ENCODE measurements around the gene GGACT.
"Not testable (repeated sequence)": the region's sequence is repeated elsewhere in the genome, so short reads cannot be mapped to it uniquely, and the experiment has no call there.

Gene GGACT

DNA sequence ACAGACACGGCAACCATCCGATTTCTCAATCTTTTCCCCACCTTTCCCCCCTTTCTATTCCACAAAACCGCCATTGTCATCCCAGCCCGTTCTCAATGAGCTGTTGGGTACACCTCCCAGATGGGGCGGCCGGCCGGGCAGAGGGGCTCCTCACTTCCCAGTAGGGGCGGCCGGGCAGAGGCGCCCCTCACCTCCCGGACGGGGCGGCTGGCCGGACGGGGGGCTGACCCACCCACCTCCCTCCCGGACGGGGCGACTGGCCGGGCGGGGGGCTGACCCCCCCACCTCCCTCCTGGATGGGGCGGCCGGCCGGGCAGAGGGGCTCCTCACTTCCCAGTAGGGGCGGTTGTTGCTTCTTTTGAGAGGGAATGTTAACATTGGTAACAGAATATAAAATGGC lies 30.3 kb upstream of the GGACT start:
- H3K9ac ChIP-seq (ENCODE audit: low read depth, low read length); H3K27me3 ChIP-seq (ENCODE audit: control insufficient read depth, insufficient read depth, low read length); H3K4me1 ChIP-seq (ENCODE audit: control insufficient read depth, insufficient read depth, low read length); H3K9me3 ChIP-seq (replicated peaks; ENCODE audit: low read length); H3K4me2 ChIP-seq (ENCODE audit: low read length); H3K36me3 ChIP-seq (ENCODE audit: insufficient read depth, low read length); H3K4me3 ChIP-seq (ENCODE audit: low read length): not testable (repeated sequence)

DNA sequence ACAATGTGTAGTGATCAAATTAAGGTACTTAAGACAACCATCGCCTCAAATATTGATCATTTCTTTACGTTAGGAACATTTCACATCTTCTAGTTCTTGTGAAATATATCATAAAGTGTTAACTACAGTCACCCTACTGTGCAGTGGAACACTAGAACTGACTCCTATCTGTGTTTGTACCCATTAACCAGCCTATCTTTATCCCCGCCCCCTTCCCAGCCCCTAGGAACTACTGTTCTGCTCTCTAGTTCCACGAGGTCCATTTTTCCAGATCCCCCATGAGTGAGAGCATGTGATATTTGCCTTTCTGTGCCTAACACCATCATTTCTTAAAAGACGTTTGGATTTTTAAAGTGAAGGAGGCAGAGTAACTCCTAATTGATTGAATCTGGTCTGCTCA lies 24.4 kb upstream of the GGACT start:
- H3K4me1 ChIP-seq (ENCODE audit: control insufficient read depth, insufficient read depth, low read length), result no peaks in the 10 kb centered on the region
- H3K4me3 ChIP-seq (ENCODE audit: low read length), result no peak overlapping the region
- H3K9me3 ChIP-seq (replicated peaks; ENCODE audit: low read length), result no peaks in the 10 kb centered on the region
- H3K27me3 ChIP-seq (ENCODE audit: control insufficient read depth, insufficient read depth, low read length), result no peaks in the 10 kb centered on the region
- no peaks in the 10 kb centered on the region for H3K36me3 ChIP-seq (ENCODE audit: insufficient read depth, low read length)
- H3K4me2 ChIP-seq (ENCODE audit: low read length), result no peak overlapping the region
- H3K9ac ChIP-seq (ENCODE audit: low read depth, low read length), result no peak overlapping the region

DNA sequence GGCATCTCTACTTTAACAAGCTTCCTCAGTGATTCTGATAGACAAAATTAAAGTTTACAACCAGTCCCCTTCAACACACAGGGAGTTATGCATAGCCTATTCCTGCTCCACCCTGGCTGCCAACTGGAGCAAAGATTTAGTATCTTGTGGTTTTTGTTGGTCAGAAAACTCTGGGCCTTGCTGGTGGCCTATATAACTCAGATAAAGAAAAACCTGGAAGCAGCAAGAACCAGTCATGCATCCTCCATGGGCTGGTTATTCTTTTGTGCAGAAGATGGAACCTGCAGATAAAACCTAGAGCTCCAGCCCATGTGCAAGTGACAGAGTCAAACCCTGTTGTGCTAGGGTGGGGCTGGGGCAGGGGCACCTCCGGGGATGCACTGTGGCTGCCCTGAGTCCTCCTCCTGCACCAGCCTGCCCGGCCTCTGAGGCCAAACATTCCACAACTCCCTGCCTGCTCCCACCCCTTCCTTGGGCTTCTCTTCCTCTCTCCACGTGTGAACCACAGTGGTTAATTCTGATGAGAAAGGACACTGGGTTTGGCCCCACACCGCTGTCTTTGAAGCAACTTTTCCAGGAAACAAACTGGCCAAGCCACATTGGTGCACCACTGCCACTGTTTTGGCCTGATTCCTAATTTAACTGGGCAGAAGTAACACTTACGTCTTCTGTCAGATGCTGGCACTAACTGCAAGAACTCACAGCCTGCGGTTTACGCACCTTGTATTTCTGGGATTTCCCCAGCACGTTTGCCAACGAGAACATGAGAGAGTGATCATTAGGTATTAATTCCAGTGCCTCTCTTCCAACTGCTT lies 23.3 kb upstream of the GGACT start:
- Histone ChIP-seq H3K36me3 (ENCODE audit: insufficient read depth, low read length) (no peaks in the 10 kb centered on the region), H3K4me1 (ENCODE audit: control insufficient read depth, insufficient read depth, low read length) (no peaks in the 10 kb centered on the region), H3K9ac (ENCODE audit: low read depth, low read length) (no peak overlapping the region), H3K9me3 (replicated peaks; ENCODE audit: low read length) (no peaks in the 10 kb centered on the region), H3K4me2 (ENCODE audit: low read length) (no peak overlapping the region), H3K4me3 (ENCODE audit: low read length) (no peak overlapping the region), H3K27me3 (ENCODE audit: control insufficient read depth, insufficient read depth, low read length) (no peaks in the 10 kb centered on the region)

DNA sequence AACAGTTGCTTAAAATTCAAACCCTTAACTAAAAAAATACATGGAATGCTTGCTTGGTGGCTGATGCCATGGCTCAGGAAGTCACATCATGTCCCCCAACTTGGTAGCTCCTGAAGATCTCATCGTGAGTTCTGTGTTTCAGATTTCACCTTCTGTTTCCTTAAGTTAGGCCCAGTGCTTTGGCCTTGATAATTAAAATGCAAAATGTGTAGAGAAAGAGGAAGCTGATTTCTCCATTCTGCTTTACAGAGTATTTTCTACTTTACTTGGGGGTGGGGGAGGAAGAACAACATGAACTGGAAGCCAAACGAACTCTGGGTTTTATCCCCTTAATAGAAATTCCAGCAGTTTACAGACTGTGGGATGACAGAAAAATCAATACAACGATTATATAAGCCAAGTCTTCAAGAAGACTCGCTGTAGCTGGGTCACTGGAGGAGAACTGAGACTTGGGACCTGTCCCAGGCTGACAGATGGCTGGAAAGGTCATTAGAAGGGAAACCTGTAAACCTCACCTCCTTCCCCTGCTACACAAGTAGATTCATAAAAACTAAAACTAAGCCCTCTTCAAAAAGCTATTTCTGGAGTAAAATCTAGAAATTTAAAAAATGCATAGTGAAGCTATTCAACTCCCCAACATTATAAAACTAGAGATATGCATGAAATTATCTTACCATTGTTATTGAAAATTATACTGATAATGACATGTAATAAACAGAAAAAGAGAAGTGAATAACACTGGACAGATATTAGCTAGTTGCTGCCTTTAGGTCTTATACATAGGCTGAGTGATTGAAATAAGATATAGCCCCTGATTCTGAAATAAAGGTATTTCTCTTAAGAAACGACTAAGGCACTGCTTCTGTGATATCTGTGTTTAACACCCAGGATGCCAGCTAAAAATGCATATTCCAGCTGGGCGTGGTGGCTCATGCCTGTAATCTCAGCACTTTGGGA lies 22.1 kb upstream of the GGACT start:
- Histone ChIP-seq H3K9me3 (replicated peaks; ENCODE audit: low read length) (no peaks in the 10 kb centered on the region), H3K4me3 (ENCODE audit: low read length) (no peak overlapping the region), H3K4me1 (ENCODE audit: control insufficient read depth, insufficient read depth, low read length) (no peaks in the 10 kb centered on the region), H3K27me3 (ENCODE audit: control insufficient read depth, insufficient read depth, low read length) (no peaks in the 10 kb centered on the region), H3K36me3 (ENCODE audit: insufficient read depth, low read length) (no peaks in the 10 kb centered on the region), H3K9ac (ENCODE audit: low read depth, low read length) (no peak overlapping the region), H3K4me2 (ENCODE audit: low read length) (no peak overlapping the region)

DNA sequence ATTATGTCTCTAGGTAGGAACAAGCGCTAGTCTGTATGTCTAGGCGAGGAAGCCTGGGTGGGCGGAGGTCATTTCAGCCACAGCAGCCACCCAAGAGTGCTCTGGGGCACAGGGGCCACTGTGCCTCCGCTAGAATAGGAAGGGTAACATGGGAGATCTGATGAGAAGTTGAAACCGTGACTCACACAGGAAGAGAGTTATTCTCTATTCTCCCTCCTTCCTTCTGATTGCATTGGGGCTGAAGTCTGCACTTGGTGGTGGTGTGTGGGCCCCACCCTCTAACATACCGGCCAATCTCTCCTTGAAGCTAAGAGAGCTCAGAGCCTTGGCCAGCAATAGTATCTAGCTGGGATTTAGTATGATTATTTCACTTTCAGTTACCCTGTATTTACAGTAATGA lies 20.3 kb upstream of the GGACT start:
- H3K36me3 ChIP-seq (ENCODE audit: insufficient read depth, low read length), result no peaks in the 10 kb centered on the region
- no peak overlapping the region for H3K4me3 ChIP-seq (ENCODE audit: low read length)
- H3K4me2 ChIP-seq (ENCODE audit: low read length), result no peak overlapping the region
- H3K9ac ChIP-seq (ENCODE audit: low read depth, low read length), result no peak overlapping the region
- no peaks in the 10 kb centered on the region for H3K9me3 ChIP-seq (replicated peaks; ENCODE audit: low read length)
- no peaks in the 10 kb centered on the region for H3K27me3 ChIP-seq (ENCODE audit: control insufficient read depth, insufficient read depth, low read length)
- H3K4me1 ChIP-seq (ENCODE audit: control insufficient read depth, insufficient read depth, low read length), result no peaks in the 10 kb centered on the region

DNA sequence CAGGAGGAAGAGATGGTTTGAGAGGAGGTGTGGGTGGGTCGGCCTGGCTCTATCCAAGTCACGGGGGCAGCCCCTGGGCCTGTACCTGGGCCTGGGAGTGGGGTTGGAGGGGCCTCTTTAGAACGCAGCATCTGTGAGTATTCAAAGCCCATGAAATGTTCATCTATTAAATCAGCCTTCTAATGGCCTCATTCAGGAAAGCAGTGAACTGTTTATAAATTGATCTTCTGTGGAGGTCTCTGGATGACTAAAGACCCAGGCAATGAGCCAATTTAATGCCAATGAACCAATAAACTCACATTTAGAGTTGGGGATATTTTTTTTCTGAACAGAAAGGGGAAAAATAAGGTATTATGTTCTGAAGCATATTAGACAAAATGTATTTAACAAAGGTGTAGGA lies 19.9 kb upstream of the GGACT start:
- Histone ChIP-seq H3K9ac (ENCODE audit: low read depth, low read length) (no peak overlapping the region), H3K36me3 (ENCODE audit: insufficient read depth, low read length) (no peaks in the 10 kb centered on the region), H3K4me3 (ENCODE audit: low read length) (no peak overlapping the region), H3K4me1 (ENCODE audit: control insufficient read depth, insufficient read depth, low read length) (no peaks in the 10 kb centered on the region), H3K27me3 (ENCODE audit: control insufficient read depth, insufficient read depth, low read length) (no peaks in the 10 kb centered on the region), H3K9me3 (replicated peaks; ENCODE audit: low read length) (no peaks in the 10 kb centered on the region), H3K4me2 (ENCODE audit: low read length) (no peak overlapping the region)

DNA sequence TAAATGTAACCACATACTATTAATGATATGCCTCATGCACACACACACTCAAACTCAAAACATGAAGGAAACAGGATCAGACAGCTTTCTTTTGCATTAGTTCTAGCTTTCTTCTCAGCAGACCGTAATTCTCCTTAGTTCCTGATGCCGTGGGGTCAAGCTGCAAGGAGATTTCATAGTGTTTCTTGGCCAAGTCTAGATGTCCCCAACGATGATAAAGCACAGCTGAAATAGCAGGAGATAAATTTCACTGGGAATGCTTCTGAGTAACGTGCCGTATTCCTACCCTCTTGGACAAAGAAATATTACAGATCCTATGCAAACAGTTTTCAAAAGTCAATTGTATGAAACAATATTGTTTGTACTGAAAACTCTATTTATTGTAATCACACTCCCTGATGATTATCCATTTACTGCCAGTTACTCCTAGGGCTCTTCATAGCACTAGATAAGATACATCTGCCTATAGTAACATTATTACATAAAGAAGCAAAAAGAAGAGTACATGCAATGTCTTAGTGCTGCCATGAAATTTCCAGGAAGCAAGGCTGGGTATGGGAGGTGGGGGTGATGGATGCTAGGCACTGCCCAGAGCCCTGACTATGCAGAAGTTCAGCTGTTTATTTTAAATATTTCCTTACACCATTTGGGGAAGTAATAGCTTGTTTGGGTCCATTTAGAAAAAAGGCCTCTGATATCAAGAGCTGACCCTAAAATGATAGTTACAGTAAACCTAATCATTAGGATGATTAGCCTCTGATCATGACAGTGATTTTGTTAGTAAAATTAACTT lies 16.5 kb upstream of the GGACT start:
- H3K4me1 ChIP-seq (ENCODE audit: control insufficient read depth, insufficient read depth, low read length), result no peaks in the 10 kb centered on the region

DNA sequence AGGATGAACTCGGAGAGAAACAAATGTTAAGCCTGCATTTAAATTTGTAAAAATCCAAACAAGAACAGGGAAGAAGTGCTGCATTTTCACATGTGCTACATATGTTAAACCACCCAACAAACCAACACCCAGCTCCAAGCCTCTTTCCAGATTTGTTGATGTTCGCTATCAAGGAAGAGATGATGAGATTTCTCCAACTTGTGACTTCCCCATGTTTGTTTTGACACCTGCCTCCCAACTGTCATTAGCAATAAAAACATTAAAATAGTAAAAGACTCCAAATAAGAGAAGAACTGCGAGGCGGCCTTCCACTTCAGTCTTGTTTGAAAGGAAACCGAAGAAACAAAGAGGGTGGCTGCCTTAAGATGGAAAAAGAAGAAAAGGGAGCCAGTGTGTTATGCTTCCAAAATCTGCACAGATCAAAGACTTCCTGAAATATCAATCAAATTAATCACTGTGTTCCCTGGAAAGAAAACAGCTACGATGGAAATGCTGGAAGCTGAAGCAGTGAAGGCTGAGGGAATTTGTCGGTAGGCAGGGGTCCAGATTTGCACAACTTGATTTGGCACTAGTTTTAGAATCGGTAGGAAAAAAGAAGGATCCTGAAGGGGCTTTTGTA lies 14.0 kb upstream of the GGACT start:
- Histone ChIP-seq H3K9ac (ENCODE audit: low read depth, low read length) (no peak overlapping the region), H3K36me3 (ENCODE audit: insufficient read depth, low read length) (no peaks in the 10 kb centered on the region), H3K4me2 (ENCODE audit: low read length) (no peak overlapping the region), H3K4me3 (ENCODE audit: low read length) (no peak overlapping the region), H3K4me1 (ENCODE audit: control insufficient read depth, insufficient read depth, low read length) (no peaks in the 10 kb centered on the region), H3K27me3 (ENCODE audit: control insufficient read depth, insufficient read depth, low read length) (no peaks in the 10 kb centered on the region), H3K9me3 (replicated peaks; ENCODE audit: low read length) (no peaks in the 10 kb centered on the region)

More for the DNA sequence above, 16.5 kb upstream of the GGACT start:
- H3K4me2 ChIP-seq (ENCODE audit: low read length), result no peak overlapping the region
- H3K27me3 ChIP-seq (ENCODE audit: control insufficient read depth, insufficient read depth, low read length), result no peaks in the 10 kb centered on the region
- H3K4me3 ChIP-seq (ENCODE audit: low read length), result no peak overlapping the region
- no peaks in the 10 kb centered on the region for H3K9me3 ChIP-seq (replicated peaks; ENCODE audit: low read length)
- no peaks in the 10 kb centered on the region for H3K36me3 ChIP-seq (ENCODE audit: insufficient read depth, low read length)
- no peak overlapping the region for H3K9ac ChIP-seq (ENCODE audit: low read depth, low read length)

DNA sequence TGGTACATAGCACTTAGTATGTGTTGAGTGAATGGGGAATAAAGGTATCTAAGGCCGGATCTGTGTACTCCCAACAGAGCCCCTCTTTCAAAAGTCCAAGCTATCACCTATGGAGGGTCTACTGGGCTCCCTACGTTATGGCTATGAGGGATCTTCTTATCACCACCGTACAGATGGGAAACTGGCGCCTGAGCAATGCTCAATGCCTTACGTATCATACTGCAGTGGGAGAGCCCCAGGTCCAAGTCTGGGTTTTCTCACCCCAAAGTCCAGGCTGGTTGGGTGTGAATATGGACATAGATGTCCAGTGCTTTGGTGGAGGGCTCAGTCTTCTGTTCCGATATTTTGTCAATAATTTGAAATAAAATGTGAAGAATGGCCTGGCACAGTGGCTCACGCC lies 13.1 kb upstream of the GGACT start:
- H3K4me2 ChIP-seq (ENCODE audit: low read length), result no peak overlapping the region
- no peaks in the 10 kb centered on the region for H3K9me3 ChIP-seq (replicated peaks; ENCODE audit: low read length)
- H3K36me3 ChIP-seq (ENCODE audit: insufficient read depth, low read length), result no peaks in the 10 kb centered on the region
- no peaks in the 10 kb centered on the region for H3K27me3 ChIP-seq (ENCODE audit: control insufficient read depth, insufficient read depth, low read length)
- H3K9ac ChIP-seq (ENCODE audit: low read depth, low read length), result no peak overlapping the region
- H3K4me1 ChIP-seq (ENCODE audit: control insufficient read depth, insufficient read depth, low read length), result no peaks in the 10 kb centered on the region
- no peak overlapping the region for H3K4me3 ChIP-seq (ENCODE audit: low read length)

DNA sequence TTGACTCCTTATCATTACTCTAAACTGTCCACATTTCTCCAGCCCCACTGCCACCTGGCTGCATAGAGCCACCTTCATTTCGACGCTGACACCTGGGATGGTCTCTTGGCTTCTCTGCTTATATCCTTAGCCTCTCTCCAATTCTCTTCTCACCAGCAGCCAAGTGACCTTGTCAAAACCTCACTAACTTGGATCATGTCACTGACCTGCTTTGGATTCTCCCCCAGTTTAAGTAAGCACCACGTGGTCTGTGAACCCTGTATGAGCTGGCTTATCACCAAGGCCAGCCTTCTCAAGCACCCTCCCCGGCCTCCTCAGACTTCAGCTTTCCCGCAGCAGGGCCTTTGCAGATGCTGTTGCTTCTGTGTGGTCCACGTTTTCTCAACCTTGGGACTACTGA lies 12.3 kb upstream of the GGACT start:
- no peaks in the 10 kb centered on the region for H3K36me3 ChIP-seq (ENCODE audit: insufficient read depth, low read length)
- H3K9ac ChIP-seq (ENCODE audit: low read depth, low read length), result no peak overlapping the region
- no peak overlapping the region for H3K4me2 ChIP-seq (ENCODE audit: low read length)
- no peaks in the 10 kb centered on the region for H3K4me1 ChIP-seq (ENCODE audit: control insufficient read depth, insufficient read depth, low read length)
- H3K4me3 ChIP-seq (ENCODE audit: low read length), result no peak overlapping the region
- H3K27me3 ChIP-seq (ENCODE audit: control insufficient read depth, insufficient read depth, low read length), result no peaks in the 10 kb centered on the region
- no peaks in the 10 kb centered on the region for H3K9me3 ChIP-seq (replicated peaks; ENCODE audit: low read length)

DNA sequence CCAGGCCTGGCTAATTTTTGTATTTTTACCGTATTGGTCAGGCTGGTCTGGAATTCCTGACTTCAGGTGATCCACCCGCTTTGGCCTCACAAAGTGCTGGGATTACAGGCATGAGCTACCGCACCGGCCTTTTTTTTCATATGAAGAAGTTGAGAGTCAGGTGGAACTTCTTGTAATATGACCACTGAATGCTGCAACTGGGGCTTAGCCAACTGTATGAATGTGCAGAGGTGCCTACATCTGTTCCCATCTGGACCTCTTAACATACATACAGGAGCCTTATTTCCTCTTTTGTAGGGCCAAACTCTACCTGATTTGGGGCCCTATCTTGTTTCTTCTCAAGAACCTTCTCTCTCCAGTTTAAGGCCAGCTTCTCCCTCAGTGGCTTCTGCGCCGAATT lies 11.9 kb upstream of the GGACT start:
- no peaks in the 10 kb centered on the region for H3K9me3 ChIP-seq (replicated peaks; ENCODE audit: low read length)
- H3K4me2 ChIP-seq (ENCODE audit: low read length), result no peak overlapping the region
- no peaks in the 10 kb centered on the region for H3K4me1 ChIP-seq (ENCODE audit: control insufficient read depth, insufficient read depth, low read length)
- no peak overlapping the region for H3K9ac ChIP-seq (ENCODE audit: low read depth, low read length)
- H3K4me3 ChIP-seq (ENCODE audit: low read length), result no peak overlapping the region
- H3K27me3 ChIP-seq (ENCODE audit: control insufficient read depth, insufficient read depth, low read length), result no peaks in the 10 kb centered on the region
- H3K36me3 ChIP-seq (ENCODE audit: insufficient read depth, low read length), result no peaks in the 10 kb centered on the region

Measured in skeletal muscle satellite cell (primary cell).